ENCODE results near the gene C10orf67. TPM values are rescaled to one million over a fixed set of nuclear protein-coding genes. Genes with fewer than 3 reads are reported as not detected.

C10orf67 gene
- total and polyA plus RNA-seq, 2 of the 8 experiments (the other 6 are each of a cell fraction or from before 2014, with no cell fraction given): 0.05 to 0.11 TPM

DNA sequence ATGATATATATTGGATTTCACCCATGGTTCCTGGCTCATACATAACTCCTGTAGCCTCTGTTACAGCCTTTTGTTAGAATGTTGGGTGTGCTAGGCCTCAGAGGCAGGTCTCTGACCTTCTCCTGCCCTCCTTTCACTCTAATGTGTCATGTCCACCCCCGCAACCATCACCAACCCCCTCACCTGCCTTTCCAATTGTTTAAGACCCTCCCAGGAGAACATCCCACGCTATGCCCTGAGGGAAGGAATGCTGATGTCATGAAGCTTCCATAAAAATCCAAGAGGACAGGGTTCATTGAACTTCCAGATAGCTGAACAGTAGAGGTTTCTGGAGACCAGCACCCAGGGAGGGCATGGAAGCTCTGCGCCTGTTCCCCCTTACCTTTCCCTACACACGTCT is 30.8 kb upstream of the C10orf67 start:
- Histone ChIP-seq H3K9ac (replicated peaks in 1 of 4; ENCODE audit: extremely low read depth in 1 of 4, low read depth in 3 of 4, low read length in 3 of 4) (no peak overlapping the region), H3K23me2 (ENCODE audit: low read depth, low read length) (no peaks in the 10 kb centered on the region), H3K4ac (replicated peaks; ENCODE audit: insufficient read length, low read depth, low read length) (no peak overlapping the region), H3K79me2 (ENCODE audit: control insufficient read depth in 1 of 2, insufficient read depth in 2 of 2, low read length in 2 of 2) (no peaks in the 10 kb centered on the region), H2AK5ac (ENCODE audit: low read depth, low read length) (no peak overlapping the region), H3K27me3 (replicated peaks in 1 of 4; ENCODE audit: control insufficient read depth in 3 of 4, extremely low read depth in 1 of 4, insufficient read depth in 3 of 4, low read length in 3 of 4) (no peaks in the 10 kb centered on the region; a peak in 1 of 7 replicates), H3K4me1 (replicated peaks in 1 of 4; ENCODE audit: control insufficient read depth in 3 of 4, insufficient read depth in 4 of 4, low read length in 3 of 4) (no peaks in the 10 kb centered on the region), H3K36me3 (ENCODE audit: control insufficient read depth in 2 of 4, insufficient read depth in 4 of 4, low read length in 3 of 4) (no peaks in the 10 kb centered on the region), H3K79me1 (ENCODE audit: low read depth, low read length) (no peaks in the 10 kb centered on the region), H3K56ac (replicated peaks; ENCODE audit: insufficient read length, low read depth, low read length) (no peak overlapping the region), H3K18ac (ENCODE audit: extremely low read depth, low read length) (no peak overlapping the region), H2BK12ac (ENCODE audit: low read depth, low read length) (no peak overlapping the region), H3K14ac (ENCODE audit: insufficient read length) (no peak overlapping the region), H4K20me1 (replicated peaks in 1 of 2; ENCODE audit: control insufficient read depth in 1 of 2, insufficient read depth in 2 of 2, low read length in 2 of 2) (no peaks in the 10 kb centered on the region), H2BK15ac (ENCODE audit: low read length) (no peak overlapping the region), H2BK120ac (replicated peaks; ENCODE audit: low read depth, low read length) (no peak overlapping the region), H2BK5ac (ENCODE audit: low read depth, low read length) (no peak overlapping the region), H3K9me3 (ENCODE audit: insufficient read depth in 2 of 2, low read depth in 1 of 2, low read length in 1 of 2) (0 out of 4 replicates have a peak, but pooled peaks cover 0 to 3% of the 10 kb centered on the region in 2 experiments), H2AFZ (ENCODE audit: low read length) (no peak overlapping the region), H4K5ac (ENCODE audit: insufficient read length, low read depth, low read length) (no peak overlapping the region), H3K23ac (ENCODE audit: insufficient read length) (no peak overlapping the region), H4K8ac (ENCODE audit: extremely low read depth, insufficient read depth, low read length) (no peak overlapping the region), H3K4me3 (ENCODE audit: extremely low read depth in 1 of 4, insufficient read depth in 2 of 4, low read depth in 3 of 4, low read length in 4 of 4) (no peak overlapping the region), H3K4me2 (ENCODE audit: insufficient read depth in 1 of 2, low read depth in 2 of 2, low read length in 2 of 2) (no peak overlapping the region), H4K91ac (replicated peaks; ENCODE audit: insufficient read length, low read length) (no peak overlapping the region), H3K27ac (ENCODE audit: low read depth, low read length) (no peak overlapping the region), H2BK20ac (ENCODE audit: low read length) (no peak overlapping the region)
- WGBS, 2 experiments (ENCODE audit: extremely low coverage in 1 of 2, insufficient coverage in 1 of 2, insufficient read length in 1 of 2, insufficient replicate concordance in 2 of 2, low coverage in 1 of 2, low lambda C conversion rate in 2 of 2, missing lambda C conversion rate in 1 of 2): 95% methylated on average over 4 of the region's 4 CpGs; no CpG with 5 or more reads in 1 of the 2 experiments
- ChIA-PET POLR2A (ENCODE audit: partially characterized antibody) (no interaction called here), CTCF (ENCODE audit: partially characterized antibody) (interaction anchor here (1.5 to 1.9 kb wide), 3 partner anchors 8 to 217 kb away, joined by 4 to 5 read pairs (median 5); no protein-coding TSS in a partner anchor)
- TF ChIP-seq TAF1 (IDR thresholded peaks at IDR 0.05; ENCODE audit: low read depth, low read length) (no peak), HDAC2 (IDR thresholded peaks at IDR 0.05; ENCODE audit: borderline replicate concordance in 1 of 2, low read depth in 2 of 2, low read length in 2 of 2) (no peak), TAF7 (optimal IDR thresholded peaks at IDR 0.05; ENCODE audit: borderline replicate concordance, low read depth, low read length) (no peak)
- DNase-seq (ENCODE audit: low read depth in 1 of 2, low spot score in 2 of 2): no peak
- no peak for FAIRE-seq

All from H1 (cell line).